ENCODE data around the gene ZFP36L2. TPM values are rescaled to one million over a fixed set of nuclear protein-coding genes. Genes with fewer than 3 reads are reported as not detected.
A peak's percentile ranks its signal among the peaks of the same experiment; 100 is the strongest.

ZFP36L2 gene
- total and polyA plus RNA-seq, 11 donors, result 28.8 to 94.4 (median 38.5) TPM

DNA sequence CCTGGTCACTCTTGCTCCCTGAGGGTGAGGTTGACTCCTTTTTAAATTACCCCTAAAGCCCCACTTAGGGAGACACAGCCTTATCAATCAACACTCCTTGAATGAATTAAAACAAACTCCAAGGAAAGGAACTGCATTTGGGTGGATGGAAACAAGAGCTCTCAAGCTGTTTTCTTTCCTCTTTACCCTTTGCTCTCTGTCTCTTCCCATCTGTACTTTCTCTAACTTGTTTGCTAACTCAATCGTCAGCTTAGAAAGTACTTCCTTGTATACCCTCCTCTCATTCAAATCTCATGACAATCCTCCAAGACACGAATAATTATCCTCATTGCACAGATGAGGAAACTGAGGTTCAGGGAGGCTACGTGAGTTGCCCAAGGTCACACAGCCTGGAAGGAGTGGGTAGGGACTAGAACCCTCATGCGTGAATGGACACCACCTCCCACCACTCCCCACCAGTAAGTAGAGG, 32.7 kb downstream of the ZFP36L2 start:
- no peaks in the 10 kb centered on the region for H3K36me3 ChIP-seq
- peak overlapping the region in 1 of 12 donors; percentile 79 for H3K27ac ChIP-seq
- DNase-seq (no peak), ATAC-seq (no peak)
- peak overlapping the region in 1 of 12 donors; percentile 15 for H3K4me3 ChIP-seq
- H3K9me3 ChIP-seq, result no peaks in the 10 kb centered on the region
- H3K27me3 ChIP-seq, result no peaks in the 10 kb centered on the region
- no peak for TF ChIP-seq POLR2A (IDR thresholded peaks at IDR 0.05)
- TF ChIP-seq, protein P1, sequence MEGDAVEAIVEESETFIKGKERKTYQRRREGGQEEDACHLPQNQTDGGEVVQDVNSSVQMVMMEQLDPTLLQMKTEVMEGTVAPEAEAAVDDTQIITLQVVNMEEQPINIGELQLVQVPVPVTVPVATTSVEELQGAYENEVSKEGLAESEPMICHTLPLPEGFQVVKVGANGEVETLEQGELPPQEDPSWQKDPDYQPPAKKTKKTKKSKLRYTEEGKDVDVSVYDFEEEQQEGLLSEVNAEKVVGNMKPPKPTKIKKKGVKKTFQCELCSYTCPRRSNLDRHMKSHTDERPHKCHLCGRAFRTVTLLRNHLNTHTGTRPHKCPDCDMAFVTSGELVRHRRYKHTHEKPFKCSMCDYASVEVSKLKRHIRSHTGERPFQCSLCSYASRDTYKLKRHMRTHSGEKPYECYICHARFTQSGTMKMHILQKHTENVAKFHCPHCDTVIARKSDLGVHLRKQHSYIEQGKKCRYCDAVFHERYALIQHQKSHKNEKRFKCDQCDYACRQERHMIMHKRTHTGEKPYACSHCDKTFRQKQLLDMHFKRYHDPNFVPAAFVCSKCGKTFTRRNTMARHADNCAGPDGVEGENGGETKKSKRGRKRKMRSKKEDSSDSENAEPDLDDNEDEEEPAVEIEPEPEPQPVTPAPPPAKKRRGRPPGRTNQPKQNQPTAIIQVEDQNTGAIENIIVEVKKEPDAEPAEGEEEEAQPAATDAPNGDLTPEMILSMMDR (IDR thresholded peaks at IDR 0.05), result no peak
- H3K4me1 ChIP-seq, result peaks cover 0 to 39% (median 0%) of the 10 kb centered on the region in 12 donors
- WGBS, 4 donors, result 83 to 93% (median 89%) methylated on average over 4 of the region's 4 CpGs
- intact Hi-C loops (cut with DNase I), result no loop called here

- Histone ChIP-seq H3K4me1 (peaks cover 0 to 39% (median 0%) of the 10 kb centered on the region in 12 donors), H3K27me3 (no peaks in the 10 kb centered on the region), H3K4me3 (no peak overlapping the region), H3K36me3 (no peaks in the 10 kb centered on the region), H3K9me3 (no peaks in the 10 kb centered on the region), H3K27ac (peak overlapping the region in 1 of 12 donors; percentile 79)
- WGBS, 4 donors, result 93 to 96% (median 95%) methylated on average over 9 to 12 of the region's 12 CpGs
- ATAC-seq (no peak), DNase-seq (no peak)
- no peak for TF ChIP-seq POLR2A (IDR thresholded peaks at IDR 0.05)
- TF ChIP-seq, protein P1 (IDR thresholded peaks at IDR 0.05), result no peak
- intact Hi-C loops (cut with DNase I), result no loop called here
Observed at GRCh38 chr2:43192744-43193651, 33.4 kb downstream of the ZFP36L2 start.

DNA sequence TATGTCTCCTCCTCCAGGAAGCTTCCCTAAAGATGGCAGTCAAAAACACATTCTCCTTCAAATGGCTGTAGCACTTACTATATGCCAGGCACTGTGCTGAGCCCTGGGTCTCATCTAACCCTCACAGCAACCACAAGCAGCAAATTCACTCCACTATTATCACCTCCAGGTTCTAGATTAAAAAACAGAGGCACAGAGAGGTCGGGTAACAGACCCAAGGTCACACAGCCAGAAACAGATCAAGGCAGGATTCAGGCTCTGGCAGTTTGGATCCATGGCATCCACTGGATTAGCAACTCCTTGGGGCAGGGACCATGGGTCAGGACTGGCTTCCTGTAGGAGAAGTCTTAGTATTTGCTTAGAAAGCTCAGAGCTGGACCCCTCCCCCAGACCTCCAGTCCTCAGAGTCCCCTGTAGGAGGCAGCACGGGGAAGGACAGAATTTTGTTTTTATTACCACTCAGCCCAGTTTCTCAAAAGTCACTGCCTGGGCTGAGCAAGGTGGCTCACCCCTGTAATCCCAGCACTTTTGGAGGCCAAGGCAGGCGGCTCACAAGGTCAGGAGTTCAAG, 34.4 kb downstream of the ZFP36L2 start:
- no peaks in the 10 kb centered on the region for H3K27me3 ChIP-seq
- intact Hi-C loops (cut with DNase I), result no loop called here
- ATAC-seq (no peak), DNase-seq (no peak)
- no peak overlapping the region for H3K27ac ChIP-seq
- no peaks in the 10 kb centered on the region for H3K9me3 ChIP-seq
- no peak for TF ChIP-seq POLR2A (IDR thresholded peaks at IDR 0.05)
- TF ChIP-seq, protein P1 (IDR thresholded peaks at IDR 0.05), result no peak
- H3K4me3 ChIP-seq, result no peak overlapping the region
- 81 to 93% (median 91%) methylated on average over 3 of the region's 3 CpGs for WGBS, 4 donors
- no peaks in the 10 kb centered on the region for H3K36me3 ChIP-seq
- H3K4me1 ChIP-seq, result peaks cover 0 to 33% (median 0%) of the 10 kb centered on the region in 12 donors

All from heart left ventricle (tissue), 16 donors.